GM23338 (cell line): ENCODE measurements around the gene HDAC11. TPM values are rescaled to one million over a fixed set of nuclear protein-coding genes. Genes with fewer than 3 reads are reported as not detected.

Source experiments
- ATAC-seq: fragments of 200-7000 bp; cut with Tn5 transposase; 3 replicates; pipeline ENCODE4 v1.9.1; 2020
- DNase-seq: peaks from one replicate; pipeline ENCODE4 v3.0.0-alpha.2; 2015; ENCODE audit warnings: low spot score
- H2AFZ ChIP-seq: fragments of 200-600 bp; sonication (generic); 2 replicates; pipeline ENCODE4 v1.8.0; 2016; ENCODE audit warnings: antibody characterized with exemption, mild to moderate bottlenecking, moderate library complexity
- H3F3A ChIP-seq: fragments of 200-600 bp; sonication (generic); replicated peaks from 2 replicates; pipeline ENCODE4 v1.8.0; 2017; ENCODE audit warnings: antibody characterized with exemption, mixed run types, low read depth
- H3K27ac ChIP-seq: fragments of 200-600 bp; sonication (generic); 2 replicates; pipeline ENCODE4 v1.6.1; 2016; ENCODE audit warnings: low read depth
- H3K27me3 ChIP-seq: fragments of 200-600 bp; sonication (generic); 2 replicates; pipeline ENCODE4 v1.8.0; 2016; ENCODE audit warnings: mild to moderate bottlenecking, mixed run types, moderate library complexity; ENCODE audit not compliant: insufficient read depth
- H3K36me3 ChIP-seq: fragments of 200-600 bp; sonication (generic); 2 replicates; pipeline ENCODE4 v1.8.0; 2016; ENCODE audit warnings: mild to moderate bottlenecking; ENCODE audit not compliant: insufficient read depth
- H3K4me1 ChIP-seq: fragments of 200-600 bp; sonication (generic); 2 replicates; pipeline ENCODE4 v1.8.0; 2016; ENCODE audit warnings: mild to moderate bottlenecking, moderate library complexity; ENCODE audit not compliant: insufficient read depth
- H3K4me2 ChIP-seq: fragments of 200-600 bp; sonication (generic); 2 replicates; pipeline ENCODE4 v1.7.1; 2017; ENCODE audit warnings: mixed run types
- H3K4me3 ChIP-seq: fragments of 200-600 bp; sonication (generic); 2 replicates; pipeline ENCODE4 v1.6.1; 2016; ENCODE audit warnings: mixed run types
- H3K79me2 ChIP-seq: fragments of 200-600 bp; sonication (generic); replicated peaks from 2 replicates; pipeline ENCODE4 v1.8.0; 2017; ENCODE audit warnings: mild to moderate bottlenecking; ENCODE audit not compliant: insufficient read depth
- H3K9me2 ChIP-seq: fragments of 200-600 bp; sonication (generic); 2 replicates; pipeline ENCODE4 v1.8.0; 2017; ENCODE audit not compliant: insufficient read depth
- H4K20me1 ChIP-seq: fragments of 200-600 bp; sonication (generic); replicated peaks from 2 replicates; pipeline ENCODE4 v1.8.0; 2017; ENCODE audit warnings: mild to moderate bottlenecking; ENCODE audit not compliant: insufficient read depth
- H3K27ac Mint-ChIP-seq: 2 replicates; pipeline ENCODE4 v1.8.0; 2020; ENCODE audit warnings: inconsistent platforms, mild to moderate bottlenecking, moderate library complexity, mixed read lengths
- H3K27me3 Mint-ChIP-seq: 3 replicates; pipeline ENCODE4 v1.8.0; 2022; ENCODE audit warnings: low read depth, mild to moderate bottlenecking, moderate library complexity, mixed read lengths, inconsistent platforms; ENCODE audit not compliant: insufficient read depth, poor library complexity
- H3K36me3 Mint-ChIP-seq: 3 replicates; pipeline ENCODE4 v1.8.0; 2021; ENCODE audit warnings: low read depth, mild to moderate bottlenecking, inconsistent platforms, moderate library complexity, mixed read lengths
- H3K4me1 Mint-ChIP-seq: 3 replicates; pipeline ENCODE4 v1.8.0; 2020; ENCODE audit warnings: mild to moderate bottlenecking, inconsistent platforms, mixed read lengths
- H3K4me3 Mint-ChIP-seq: 3 replicates; pipeline ENCODE4 v1.8.0; 2021; ENCODE audit warnings: moderate library complexity, mild to moderate bottlenecking, inconsistent platforms, mixed read lengths
- H3K9me3 Mint-ChIP-seq: 3 replicates; pipeline ENCODE4 v1.8.0; 2020; ENCODE audit warnings: moderate library complexity, mild to moderate bottlenecking, inconsistent platforms, mixed read lengths
- CREB1 ChIP-seq: fragments of 250-450 bp; sonication (Bioruptor Pico); IDR thresholded peaks from 2 replicates; pipeline ENCODE4 v1.5.0; 2020; ENCODE audit warnings: low read depth, mild to moderate bottlenecking, moderate library complexity
- EZH2 ChIP-seq: fragments of 200-600 bp; sonication (generic); IDR thresholded peaks from one replicate; pipeline ENCODE4 v1.8.0; 2017; ENCODE audit warnings: antibody characterized with exemption, mild to moderate bottlenecking, low read depth; ENCODE audit not compliant: unreplicated experiment
- EZH2phosphoT487 ChIP-seq: fragments of 200-600 bp; sonication (generic); IDR thresholded peaks from one replicate; pipeline ENCODE4 v1.8.1; 2018; ENCODE audit warnings: antibody characterized with exemption; ENCODE audit not compliant: unreplicated experiment
- JUNB ChIP-seq: IDR thresholded peaks from one replicate; pipeline ENCODE4 v1.6.1; 2016; ENCODE audit warnings: antibody characterized with exemption; ENCODE audit not compliant: unreplicated experiment
- NANOG ChIP-seq: IDR thresholded peaks from 2 replicates; pipeline ENCODE4 v1.6.1; 2016; ENCODE audit warnings: antibody characterized with exemption, borderline replicate concordance
- POLR2AphosphoS5 ChIP-seq: IDR thresholded peaks from 2 replicates; pipeline ENCODE4 v1.6.1; 2016; ENCODE audit warnings: antibody characterized with exemption, low read depth
- STAT1 ChIP-seq: IDR thresholded peaks from one replicate; pipeline ENCODE4 v1.6.1; 2016; ENCODE audit warnings: antibody characterized with exemption; ENCODE audit not compliant: unreplicated experiment
- ZNF114 ChIP-seq: fragments of 250-450 bp; sonication (Bioruptor Pico); IDR thresholded peaks from 2 replicates; pipeline ENCODE4 v1.5.0; 2020; ENCODE audit warnings: mild to moderate bottlenecking, moderate library complexity
- ZNF331 ChIP-seq: fragments of 250-450 bp; sonication (Bioruptor Pico); IDR thresholded peaks from 2 replicates; pipeline ENCODE4 v1.5.0; 2020; ENCODE audit warnings: low read depth, mild to moderate bottlenecking, moderate library complexity
- ZNF462 ChIP-seq: fragments of 250-450 bp; sonication (Bioruptor Pico); IDR thresholded peaks from 2 replicates; pipeline ENCODE4 v1.5.0; 2020; ENCODE audit warnings: mild to moderate bottlenecking, moderate library complexity
- polyA plus RNA-seq: library from polyadenylated mRNA; unstranded; fragments of >200 nt; fragmentation: Nextera tagmentation; extraction: Ambion mirVana; gene quantifications from 2 replicates; pipeline ENCODE4 v1.2.1, GENCODE V29; 2016
- total RNA-seq: library from RNA; depleted of rRNA; stranded (reverse); fragments of >200 nt; shearing (Covaris generic); gene quantifications from 2 replicates; pipeline ENCODE4 v1.2.3, GENCODE V29; 2014
- TF ChIP-seq, protein P1 (sequence below): IDR thresholded peaks from 2 replicates; pipeline ENCODE4 v1.6.1; 2016; ENCODE audit warnings: antibody characterized with exemption
- TF ChIP-seq, protein P2 (sequence below), 2 experiments: fragments of 200-600 bp in 1 of 2; sonication (generic) in 1 of 2; conservative IDR thresholded peaks; 2 replicates each; pipeline versions ENCODE4 v1.5.1 to v1.6.1; 2016 to 2017; ENCODE audit warnings: antibody characterized with exemption in 2 of 2, low read depth in 2 of 2, mild to moderate bottlenecking in 2 of 2, moderate library complexity in 1 of 2
- TF ChIP-seq, protein P3 (sequence below): IDR thresholded peaks from one replicate; pipeline ENCODE4 v1.6.1; 2018; ENCODE audit warnings: antibody characterized with exemption; ENCODE audit not compliant: unreplicated experiment

Gene HDAC11
- total and polyA plus RNA-seq, 2 experiments from 2014 or later = 5.4 to 15.8 TPM

GRCh38 chr3:13545952-13546454, 65.9 kb downstream of the HDAC11 start:
- H3K27me3 Mint-ChIP-seq = peaks cover 19% of the 10 kb centered on the region
- peaks cover 5% of the 10 kb centered on the region; the same call in 1 of the 2 replicates for H3K4me1 ChIP-seq
- H3K4me3 Mint-ChIP-seq = no peak overlapping the region

More at GRCh38 chr3:13545952-13546454, 65.9 kb downstream of the HDAC11 start:
- Histone ChIP-seq H3K27ac (no peak overlapping the region), H3K36me3 (peaks cover 6% of the 10 kb centered on the region; the same call in 1 of the 2 replicates), H3F3A (no peaks in the 10 kb centered on the region), H3K4me2 (no peak overlapping the region), H3K79me2 (no peaks in the 10 kb centered on the region), H4K20me1 (no peaks in the 10 kb centered on the region), H3K9me2 (no peaks in the 10 kb centered on the region), H3K4me3 (no peak overlapping the region), H2AFZ (no peak overlapping the region), H3K27me3 (peaks cover 13% of the 10 kb centered on the region)
- H3K9me3 Mint-ChIP-seq = peaks cover 19% of the 10 kb centered on the region
- DNase-seq (no peak), ATAC-seq (no peak)
- H3K27ac Mint-ChIP-seq = no peak overlapping the region
- H3K4me1 Mint-ChIP-seq = peaks cover 35% of the 10 kb centered on the region
- peaks cover 2% of the 10 kb centered on the region; the same call in 1 of the 3 replicates for H3K36me3 Mint-ChIP-seq
- TF ChIP-seq STAT1 (no peak), POLR2AphosphoS5 (no peak), ZNF331 (CRISPR knock-in tag) (no peak), ZNF462 (CRISPR knock-in tag) (no peak), NANOG (no peak), EZH2 (no peak), EZH2phosphoT487 (no peak), JUNB (no peak), ZNF114 (CRISPR knock-in tag) (no peak), CREB1 (CRISPR knock-in tag) (no peak)
- TF ChIP-seq, protein P1, sequence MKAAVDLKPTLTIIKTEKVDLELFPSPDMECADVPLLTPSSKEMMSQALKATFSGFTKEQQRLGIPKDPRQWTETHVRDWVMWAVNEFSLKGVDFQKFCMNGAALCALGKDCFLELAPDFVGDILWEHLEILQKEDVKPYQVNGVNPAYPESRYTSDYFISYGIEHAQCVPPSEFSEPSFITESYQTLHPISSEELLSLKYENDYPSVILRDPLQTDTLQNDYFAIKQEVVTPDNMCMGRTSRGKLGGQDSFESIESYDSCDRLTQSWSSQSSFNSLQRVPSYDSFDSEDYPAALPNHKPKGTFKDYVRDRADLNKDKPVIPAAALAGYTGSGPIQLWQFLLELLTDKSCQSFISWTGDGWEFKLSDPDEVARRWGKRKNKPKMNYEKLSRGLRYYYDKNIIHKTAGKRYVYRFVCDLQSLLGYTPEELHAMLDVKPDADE = no peak
- TF ChIP-seq, protein P2, sequence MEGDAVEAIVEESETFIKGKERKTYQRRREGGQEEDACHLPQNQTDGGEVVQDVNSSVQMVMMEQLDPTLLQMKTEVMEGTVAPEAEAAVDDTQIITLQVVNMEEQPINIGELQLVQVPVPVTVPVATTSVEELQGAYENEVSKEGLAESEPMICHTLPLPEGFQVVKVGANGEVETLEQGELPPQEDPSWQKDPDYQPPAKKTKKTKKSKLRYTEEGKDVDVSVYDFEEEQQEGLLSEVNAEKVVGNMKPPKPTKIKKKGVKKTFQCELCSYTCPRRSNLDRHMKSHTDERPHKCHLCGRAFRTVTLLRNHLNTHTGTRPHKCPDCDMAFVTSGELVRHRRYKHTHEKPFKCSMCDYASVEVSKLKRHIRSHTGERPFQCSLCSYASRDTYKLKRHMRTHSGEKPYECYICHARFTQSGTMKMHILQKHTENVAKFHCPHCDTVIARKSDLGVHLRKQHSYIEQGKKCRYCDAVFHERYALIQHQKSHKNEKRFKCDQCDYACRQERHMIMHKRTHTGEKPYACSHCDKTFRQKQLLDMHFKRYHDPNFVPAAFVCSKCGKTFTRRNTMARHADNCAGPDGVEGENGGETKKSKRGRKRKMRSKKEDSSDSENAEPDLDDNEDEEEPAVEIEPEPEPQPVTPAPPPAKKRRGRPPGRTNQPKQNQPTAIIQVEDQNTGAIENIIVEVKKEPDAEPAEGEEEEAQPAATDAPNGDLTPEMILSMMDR (conservative IDR thresholded peaks at IDR 0.05; ENCODE audit: low read depth in 2 of 2) = no peak
- TF ChIP-seq, protein P3, sequence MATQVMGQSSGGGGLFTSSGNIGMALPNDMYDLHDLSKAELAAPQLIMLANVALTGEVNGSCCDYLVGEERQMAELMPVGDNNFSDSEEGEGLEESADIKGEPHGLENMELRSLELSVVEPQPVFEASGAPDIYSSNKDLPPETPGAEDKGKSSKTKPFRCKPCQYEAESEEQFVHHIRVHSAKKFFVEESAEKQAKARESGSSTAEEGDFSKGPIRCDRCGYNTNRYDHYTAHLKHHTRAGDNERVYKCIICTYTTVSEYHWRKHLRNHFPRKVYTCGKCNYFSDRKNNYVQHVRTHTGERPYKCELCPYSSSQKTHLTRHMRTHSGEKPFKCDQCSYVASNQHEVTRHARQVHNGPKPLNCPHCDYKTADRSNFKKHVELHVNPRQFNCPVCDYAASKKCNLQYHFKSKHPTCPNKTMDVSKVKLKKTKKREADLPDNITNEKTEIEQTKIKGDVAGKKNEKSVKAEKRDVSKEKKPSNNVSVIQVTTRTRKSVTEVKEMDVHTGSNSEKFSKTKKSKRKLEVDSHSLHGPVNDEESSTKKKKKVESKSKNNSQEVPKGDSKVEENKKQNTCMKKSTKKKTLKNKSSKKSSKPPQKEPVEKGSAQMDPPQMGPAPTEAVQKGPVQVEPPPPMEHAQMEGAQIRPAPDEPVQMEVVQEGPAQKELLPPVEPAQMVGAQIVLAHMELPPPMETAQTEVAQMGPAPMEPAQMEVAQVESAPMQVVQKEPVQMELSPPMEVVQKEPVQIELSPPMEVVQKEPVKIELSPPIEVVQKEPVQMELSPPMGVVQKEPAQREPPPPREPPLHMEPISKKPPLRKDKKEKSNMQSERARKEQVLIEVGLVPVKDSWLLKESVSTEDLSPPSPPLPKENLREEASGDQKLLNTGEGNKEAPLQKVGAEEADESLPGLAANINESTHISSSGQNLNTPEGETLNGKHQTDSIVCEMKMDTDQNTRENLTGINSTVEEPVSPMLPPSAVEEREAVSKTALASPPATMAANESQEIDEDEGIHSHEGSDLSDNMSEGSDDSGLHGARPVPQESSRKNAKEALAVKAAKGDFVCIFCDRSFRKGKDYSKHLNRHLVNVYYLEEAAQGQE = no peak
